K562 (cell line): ENCODE results near the gene UBE2G2. TPM values are rescaled to one million over a fixed set of nuclear protein-coding genes. Genes with fewer than 3 reads are reported as not detected.

Experiments
- CHD4 ChIP-seq: fragments of 200-600 bp; sonication (generic); IDR thresholded peaks from 3 replicates; pipeline ENCODE4 v1.6.1; 2012; ENCODE audit warnings: low read depth, mild to moderate bottlenecking, mixed read lengths, low read length, inconsistent platforms; ENCODE audit not compliant: insufficient read depth, insufficient replicate concordance, poor library complexity, severe bottlenecking
- EGR1 ChIP-seq: fragments of 450-650 bp; conservative IDR thresholded peaks from 2 replicates; pipeline ENCODE4 v1.6.1; 2017; ENCODE audit warnings: mild to moderate bottlenecking
- ETV5 ChIP-seq: sonication (generic); formaldehyde crosslinking; IDR thresholded peaks from 2 replicates; pipeline ENCODE4 v1.4.0; 2020; ENCODE audit warnings: low read depth, mild to moderate bottlenecking, missing genetic modification reagents
- HDAC6 ChIP-seq: IDR thresholded peaks from 2 replicates; pipeline ENCODE4 v1.6.1; 2012; ENCODE audit warnings: low read depth, mild to moderate bottlenecking, control low read depth, inconsistent platforms, low read length, moderate library complexity
- HDAC8 ChIP-seq: fragments of 450-650 bp; IDR thresholded peaks from 2 replicates; pipeline ENCODE4 v1.6.1; 2016; ENCODE audit warnings: mild to moderate bottlenecking, missing genetic modification characterization, moderate library complexity, missing compliant biosample characterization
- MAFK ChIP-seq: IDR thresholded peaks from 2 replicates; pipeline ENCODE4 v1.6.1; 2011; ENCODE audit warnings: low read length, improper control_type of control experiment
- NCOA2 ChIP-seq, 2 experiments: fragments of 450-650 bp; IDR thresholded peaks; 2 replicates each; pipeline ENCODE4 v1.6.1; 2018; ENCODE audit warnings: mild to moderate bottlenecking in 2 of 2, moderate library complexity in 1 of 2; ENCODE audit not compliant: partially characterized antibody in 2 of 2
- NONO ChIP-seq, 2 experiments: fragments of 200-400 bp in 1 of 2; fragments of 450-650 bp in 1 of 2; formaldehyde crosslinking in 1 of 2; IDR thresholded peaks; 2 replicates each; pipeline ENCODE4 v1.6.1; 2017; ENCODE audit warnings: low read depth in 2 of 2, mild to moderate bottlenecking in 2 of 2, moderate library complexity in 2 of 2, low read length in 1 of 2
- NR1H2 ChIP-seq: sonication (generic); formaldehyde crosslinking; IDR thresholded peaks from 2 replicates; pipeline ENCODE4 v1.4.0; 2020; ENCODE audit warnings: mild to moderate bottlenecking, missing genetic modification reagents
- RBM39 ChIP-seq: fragments of 200-400 bp; formaldehyde crosslinking; optimal IDR thresholded peaks from 2 replicates; pipeline ENCODE3; 2018; ENCODE audit warnings: low read depth, low read length
- SRSF1 ChIP-seq: fragments of 200-400 bp; formaldehyde crosslinking; IDR thresholded peaks from 2 replicates; pipeline ENCODE4 v1.6.1; 2017; ENCODE audit warnings: mild to moderate bottlenecking, low read depth, low read length, moderate library complexity
- TARDBP ChIP-seq: fragments of 450-650 bp; IDR thresholded peaks from 2 replicates; pipeline ENCODE4 v1.6.1; 2016
- ZNF212 ChIP-seq: fragments of 450-650 bp; formaldehyde crosslinking; IDR thresholded peaks from 2 replicates; pipeline ENCODE4 v1.4.0; 2020; ENCODE audit warnings: mild to moderate bottlenecking
- polyA plus RNA-seq, 8 experiments: library from polyadenylated mRNA; depleted of rRNA in 4 of 8; stranded (reverse) in 5 of 8; unstranded in 3 of 8; fragments of >200 nt; fragmentation: Nextera tagmentation in 2 of 8; fragmentation: Illumina TruSeq in 1 of 8; extraction: Ambion mirVana in 2 of 8; extraction: Trizol in 1 of 8; gene quantifications; 2 replicates each; pipeline versions ENCODE4 v1.2.1 to v1.2.3, GENCODE V29; 2011 to 2014; ENCODE audit warnings: inconsistent platforms in 1 of 8, missing spikeins in 1 of 8
- total RNA-seq, 7 experiments: library from RNA; depleted of rRNA in 6 of 7; stranded (reverse); fragments of >200 nt in 6 of 7; fragmentation: Illumina TruSeq in 2 of 7; extraction: Trizol in 2 of 7; gene quantifications; 2 replicates each; pipeline versions ENCODE4 v1.2.1 to v1.2.3, GENCODE V29; 2011 to 2021; ENCODE audit warnings: low replicate concordance in 1 of 7
- TF ChIP-seq, protein P1 (sequence below), 2 experiments: fragments of 450-650 bp in 1 of 2; sonication (generic) in 1 of 2; formaldehyde crosslinking; conservative IDR thresholded peaks; 2 replicates each; pipeline versions ENCODE4 v1.4.0 to v1.8.1; 2020 to 2022; ENCODE audit warnings: mild to moderate bottlenecking in 1 of 2, missing genetic modification reagents in 1 of 2
- TF ChIP-seq, protein P2 (sequence below): fragments of 250-450 bp; sonication (Bioruptor Pico); IDR thresholded peaks from 2 replicates; pipeline ENCODE4 v1.4.0; 2020
- TF ChIP-seq, protein P3 (sequence below): fragments of 450-650 bp; IDR thresholded peaks from 2 replicates; pipeline ENCODE4 v1.6.1; 2018; ENCODE audit warnings: mild to moderate bottlenecking, low read depth; ENCODE audit not compliant: partially characterized antibody
- TF ChIP-seq, protein P4 (sequence below), 2 experiments: IDR thresholded peaks; 2 replicates each; pipeline ENCODE4 v1.6.1; 2012; ENCODE audit warnings: improper control_type of control experiment in 2 of 2, low read depth in 2 of 2, low read length in 2 of 2, borderline replicate concordance in 1 of 2
- TF ChIP-seq, protein P5 (sequence below): fragments of 250-450 bp; sonication (Bioruptor Pico); IDR thresholded peaks from 2 replicates; pipeline ENCODE4 v1.9.0; 2021; ENCODE audit warnings: mild to moderate bottlenecking, inconsistent platforms

Gene UBE2G2
- total and polyA plus RNA-seq, 9 of the 15 experiments (the other 6 are each of a cell fraction or from before 2014, with no cell fraction given): 47.5 to 225 (median 140) TPM

DNA sequence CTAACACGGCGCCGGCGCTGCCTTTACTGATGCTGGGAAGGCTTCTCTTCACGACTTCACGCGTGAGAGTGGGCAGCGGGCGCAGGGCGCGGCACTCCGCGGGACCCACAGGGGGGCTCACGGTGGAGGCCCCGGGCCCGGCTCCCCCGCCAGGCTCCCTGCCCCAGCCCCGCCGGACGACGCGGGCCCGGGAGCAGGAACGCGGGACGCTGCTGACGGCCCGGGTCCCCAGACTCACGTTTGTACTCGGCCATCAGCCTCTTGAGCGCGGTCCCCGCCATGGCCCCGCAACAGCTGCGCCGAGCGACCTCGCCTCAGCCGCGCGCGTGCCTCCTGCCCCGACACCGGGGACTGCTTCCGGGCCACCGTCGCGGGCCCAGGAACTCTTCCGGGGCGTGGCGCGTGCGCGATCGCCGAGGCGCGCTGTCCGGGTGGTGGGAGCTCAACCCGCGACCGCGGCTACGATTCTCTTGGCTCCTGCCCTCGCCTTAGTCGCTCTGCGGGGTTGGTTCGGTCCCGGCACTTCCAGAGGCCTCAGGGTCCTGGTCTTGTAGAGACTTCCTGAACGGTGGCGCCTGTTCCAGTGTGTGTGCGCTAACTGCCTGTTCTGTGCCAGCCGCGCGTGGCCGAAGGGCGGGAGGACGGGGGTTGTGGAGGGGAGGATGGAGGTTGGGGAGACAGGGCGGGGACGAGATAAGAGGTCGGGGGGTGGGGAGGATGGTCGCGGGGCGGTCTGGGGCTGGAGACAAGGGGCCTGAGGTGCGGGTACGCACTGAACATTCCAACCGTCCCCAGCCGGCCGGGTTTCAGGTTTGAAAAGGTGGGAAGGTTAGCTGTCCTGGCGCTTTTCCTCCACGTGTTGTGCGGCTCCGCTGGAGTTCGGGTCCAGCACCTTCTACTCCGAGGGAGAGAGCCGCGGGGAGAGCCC is at the start of gene UBE2G2 (continued):
- peak; percentile 71 to 80; a peak in 3 of 4 replicates for TF ChIP-seq NONO (IDR thresholded peaks at IDR 0.05; ENCODE audit: low read depth in 2 of 2, low read length in 1 of 2)
- no peak for TF ChIP-seq NR1H2 (CRISPR knock-in tag)
- TF ChIP-seq, protein P1, sequence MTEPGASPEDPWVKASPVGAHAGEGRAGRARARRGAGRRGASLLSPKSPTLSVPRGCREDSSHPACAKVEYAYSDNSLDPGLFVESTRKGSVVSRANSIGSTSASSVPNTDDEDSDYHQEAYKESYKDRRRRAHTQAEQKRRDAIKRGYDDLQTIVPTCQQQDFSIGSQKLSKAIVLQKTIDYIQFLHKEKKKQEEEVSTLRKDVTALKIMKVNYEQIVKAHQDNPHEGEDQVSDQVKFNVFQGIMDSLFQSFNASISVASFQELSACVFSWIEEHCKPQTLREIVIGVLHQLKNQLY (CRISPR knock-in tag; conservative IDR thresholded peaks at IDR 0.05): peak in 1 of 2 experiments; percentile 78; a peak in 1 of 4 replicates
- TF ChIP-seq RBM39: no peak
- no peak for TF ChIP-seq HDAC6
- TF ChIP-seq MAFK: no peak
- peak; percentile 94 for TF ChIP-seq HDAC8 (tag)
- no peak for TF ChIP-seq TARDBP
- TF ChIP-seq ETV5 (CRISPR knock-in tag): no peak; the same call in 1 of the 2 replicates
- TF ChIP-seq, protein P2, sequence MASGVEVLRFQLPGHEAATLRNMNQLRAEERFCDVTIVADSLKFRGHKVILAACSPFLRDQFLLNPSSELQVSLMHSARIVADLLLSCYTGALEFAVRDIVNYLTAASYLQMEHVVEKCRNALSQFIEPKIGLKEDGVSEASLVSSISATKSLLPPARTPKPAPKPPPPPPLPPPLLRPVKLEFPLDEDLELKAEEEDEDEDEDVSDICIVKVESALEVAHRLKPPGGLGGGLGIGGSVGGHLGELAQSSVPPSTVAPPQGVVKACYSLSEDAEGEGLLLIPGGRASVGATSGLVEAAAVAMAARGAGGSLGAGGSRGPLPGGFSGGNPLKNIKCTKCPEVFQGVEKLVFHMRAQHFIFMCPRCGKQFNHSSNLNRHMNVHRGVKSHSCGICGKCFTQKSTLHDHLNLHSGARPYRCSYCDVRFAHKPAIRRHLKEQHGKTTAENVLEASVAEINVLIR (CRISPR knock-in tag): no peak
- TF ChIP-seq, protein P3, sequence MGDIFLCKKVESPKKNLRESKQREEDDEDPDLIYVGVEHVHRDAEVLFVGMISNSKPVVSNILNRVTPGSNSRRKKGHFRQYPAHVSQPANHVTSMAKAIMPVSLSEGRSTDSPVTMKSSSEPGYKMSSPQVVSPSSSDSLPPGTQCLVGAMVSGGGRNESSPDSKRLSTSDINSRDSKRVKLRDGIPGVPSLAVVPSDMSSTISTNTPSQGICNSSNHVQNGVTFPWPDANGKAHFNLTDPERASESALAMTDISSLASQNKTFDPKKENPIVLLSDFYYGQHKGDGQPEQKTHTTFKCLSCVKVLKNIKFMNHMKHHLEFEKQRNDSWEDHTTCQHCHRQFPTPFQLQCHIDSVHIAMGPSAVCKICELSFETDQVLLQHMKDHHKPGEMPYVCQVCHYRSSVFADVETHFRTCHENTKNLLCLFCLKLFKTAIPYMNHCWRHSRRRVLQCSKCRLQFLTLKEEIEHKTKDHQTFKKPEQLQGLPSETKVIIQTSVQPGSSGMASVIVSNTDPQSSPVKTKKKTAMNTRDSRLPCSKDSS: no peak
- TF ChIP-seq, protein P4, sequence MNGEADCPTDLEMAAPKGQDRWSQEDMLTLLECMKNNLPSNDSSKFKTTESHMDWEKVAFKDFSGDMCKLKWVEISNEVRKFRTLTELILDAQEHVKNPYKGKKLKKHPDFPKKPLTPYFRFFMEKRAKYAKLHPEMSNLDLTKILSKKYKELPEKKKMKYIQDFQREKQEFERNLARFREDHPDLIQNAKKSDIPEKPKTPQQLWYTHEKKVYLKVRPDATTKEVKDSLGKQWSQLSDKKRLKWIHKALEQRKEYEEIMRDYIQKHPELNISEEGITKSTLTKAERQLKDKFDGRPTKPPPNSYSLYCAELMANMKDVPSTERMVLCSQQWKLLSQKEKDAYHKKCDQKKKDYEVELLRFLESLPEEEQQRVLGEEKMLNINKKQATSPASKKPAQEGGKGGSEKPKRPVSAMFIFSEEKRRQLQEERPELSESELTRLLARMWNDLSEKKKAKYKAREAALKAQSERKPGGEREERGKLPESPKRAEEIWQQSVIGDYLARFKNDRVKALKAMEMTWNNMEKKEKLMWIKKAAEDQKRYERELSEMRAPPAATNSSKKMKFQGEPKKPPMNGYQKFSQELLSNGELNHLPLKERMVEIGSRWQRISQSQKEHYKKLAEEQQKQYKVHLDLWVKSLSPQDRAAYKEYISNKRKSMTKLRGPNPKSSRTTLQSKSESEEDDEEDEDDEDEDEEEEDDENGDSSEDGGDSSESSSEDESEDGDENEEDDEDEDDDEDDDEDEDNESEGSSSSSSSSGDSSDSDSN (IDR thresholded peaks at IDR 0.05; ENCODE audit: borderline replicate concordance in 1 of 2, low read depth in 2 of 2, low read length in 2 of 2): peak in 1 of 2 experiments; percentile 45; a peak in 1 of 4 replicates
- TF ChIP-seq ZNF212 (CRISPR knock-in tag): no peak
- TF ChIP-seq EGR1: no peak
- TF ChIP-seq NCOA2 (IDR thresholded peaks at IDR 0.05; ENCODE audit: partially characterized antibody in 2 of 2): no peak
- TF ChIP-seq SRSF1: no peak
- TF ChIP-seq, protein P5, sequence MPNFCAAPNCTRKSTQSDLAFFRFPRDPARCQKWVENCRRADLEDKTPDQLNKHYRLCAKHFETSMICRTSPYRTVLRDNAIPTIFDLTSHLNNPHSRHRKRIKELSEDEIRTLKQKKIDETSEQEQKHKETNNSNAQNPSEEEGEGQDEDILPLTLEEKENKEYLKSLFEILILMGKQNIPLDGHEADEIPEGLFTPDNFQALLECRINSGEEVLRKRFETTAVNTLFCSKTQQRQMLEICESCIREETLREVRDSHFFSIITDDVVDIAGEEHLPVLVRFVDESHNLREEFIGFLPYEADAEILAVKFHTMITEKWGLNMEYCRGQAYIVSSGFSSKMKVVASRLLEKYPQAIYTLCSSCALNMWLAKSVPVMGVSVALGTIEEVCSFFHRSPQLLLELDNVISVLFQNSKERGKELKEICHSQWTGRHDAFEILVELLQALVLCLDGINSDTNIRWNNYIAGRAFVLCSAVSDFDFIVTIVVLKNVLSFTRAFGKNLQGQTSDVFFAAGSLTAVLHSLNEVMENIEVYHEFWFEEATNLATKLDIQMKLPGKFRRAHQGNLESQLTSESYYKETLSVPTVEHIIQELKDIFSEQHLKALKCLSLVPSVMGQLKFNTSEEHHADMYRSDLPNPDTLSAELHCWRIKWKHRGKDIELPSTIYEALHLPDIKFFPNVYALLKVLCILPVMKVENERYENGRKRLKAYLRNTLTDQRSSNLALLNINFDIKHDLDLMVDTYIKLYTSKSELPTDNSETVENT (CRISPR knock-in tag): peak; percentile 94
- TF ChIP-seq CHD4: no peak
